Stimulated activated CD4-positive, alpha-beta T cell treated with anti-CD3 and anti-CD28 coated beads, Interleukin-4, amount 100 ng/mL, for 24 hours (primary cell): ENCODE data around the gene SMAD1.
"Not testable (repeated sequence)": the region's sequence is repeated elsewhere in the genome, so short reads cannot be mapped to it uniquely, and the experiment has no call there.

Source experiments
- DNase-seq: peaks from one replicate; pipeline ENCODE4 v3.0.0-alpha.2; 2020

The SMAD1 gene

GRCh38 chr4:145530189-145530588 lies 48.5 kb downstream of the SMAD1 start:
- no peak for DNase-seq

- DNase-seq: no peak
These were observed 49.0 kb downstream of the SMAD1 start for GRCh38 chr4:145530662-145531061.

GRCh38 chr4:145531223-145531622 lies 49.6 kb downstream of the SMAD1 start:
- no peak for DNase-seq

GRCh38 chr4:145531859-145532258 lies 50.2 kb downstream of the SMAD1 start:
- no peak for DNase-seq

GRCh38 chr4:145533001-145533400 lies 51.3 kb downstream of the SMAD1 start:
- DNase-seq: no peak

DNA sequence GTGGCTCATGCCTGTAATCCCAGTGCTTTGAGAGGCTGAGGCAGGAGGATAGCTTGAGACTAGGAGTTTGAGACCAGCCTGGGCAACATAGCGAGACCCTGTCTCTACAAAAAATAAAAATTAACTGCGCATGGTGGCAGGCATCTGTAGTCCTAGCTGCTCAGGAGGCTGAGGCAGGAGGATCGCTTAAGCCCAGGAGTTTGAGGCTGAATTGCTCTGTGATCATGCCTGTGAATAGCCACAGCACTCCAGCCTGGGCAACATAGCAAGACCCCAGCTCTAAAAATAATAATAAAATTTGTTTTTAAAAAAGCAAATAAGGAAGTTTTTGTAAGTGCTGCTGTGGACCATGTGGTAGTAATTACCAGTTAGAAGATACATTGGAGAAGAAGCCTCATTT lies 51.8 kb downstream of the SMAD1 start:
- DNase-seq: not testable (repeated sequence)

GRCh38 chr4:145533961-145534360 lies 52.3 kb downstream of the SMAD1 start:
- DNase-seq: no peak

GRCh38 chr4:145535202-145535601 lies 53.5 kb downstream of the SMAD1 start:
- no peak for DNase-seq

DNA sequence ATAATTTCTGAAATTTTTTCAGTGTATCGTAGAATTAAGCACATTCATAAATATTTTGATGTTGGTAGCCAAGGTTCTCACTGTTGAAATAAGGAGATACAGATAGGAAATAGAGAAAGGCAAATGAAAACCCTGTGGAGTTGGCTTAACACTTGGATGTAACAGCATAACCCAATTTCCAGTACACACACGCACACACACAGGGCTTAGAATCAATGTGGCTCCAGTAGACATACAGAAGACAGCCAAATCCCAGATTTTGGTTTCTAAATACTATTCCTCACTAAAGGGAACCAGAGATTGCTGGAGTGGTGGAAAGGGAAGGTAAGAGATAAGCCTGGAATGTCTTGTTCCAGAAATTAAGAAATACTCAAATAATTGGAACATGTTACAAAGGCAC lies 54.4 kb downstream of the SMAD1 start:
- no peak for DNase-seq

GRCh38 chr4:145538596-145538995 lies 56.9 kb downstream of the SMAD1 start:
- no peak for DNase-seq

GRCh38 chr4:145539671-145540070 lies 58.0 kb downstream of the SMAD1 start:
- no peak for DNase-seq

GRCh38 chr4:145540235-145540634 lies 58.6 kb downstream of the SMAD1 start:
- no peak for DNase-seq

GRCh38 chr4:145541346-145541745 lies 59.7 kb downstream of the SMAD1 start:
- DNase-seq: no peak

DNA sequence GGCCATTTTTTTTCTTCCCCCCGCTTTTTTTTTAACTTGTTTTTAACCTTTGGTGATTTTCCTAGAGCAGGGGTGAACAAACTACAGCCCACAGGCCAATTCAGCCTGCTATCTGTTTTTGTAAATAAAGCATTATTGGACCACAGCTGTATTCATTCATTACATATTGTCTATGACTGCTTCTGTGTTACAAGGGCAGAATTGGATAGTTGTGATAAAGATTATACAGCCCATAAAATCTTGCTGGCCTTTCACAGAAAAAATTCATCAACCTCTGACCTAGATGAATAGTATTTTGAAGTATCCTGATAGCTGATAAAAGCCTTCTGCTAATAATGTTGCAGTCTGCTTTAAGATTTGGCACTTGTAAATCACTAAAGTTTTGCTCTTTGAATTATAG lies 63.4 kb downstream of the SMAD1 start:
- DNase-seq: no peak

GRCh38 chr4:145545538-145546174 lies 64.0 kb downstream of the SMAD1 start:
- no peak for DNase-seq

GRCh38 chr4:145546175-145546915 lies 64.7 kb downstream of the SMAD1 start:
- no peak for DNase-seq

DNA sequence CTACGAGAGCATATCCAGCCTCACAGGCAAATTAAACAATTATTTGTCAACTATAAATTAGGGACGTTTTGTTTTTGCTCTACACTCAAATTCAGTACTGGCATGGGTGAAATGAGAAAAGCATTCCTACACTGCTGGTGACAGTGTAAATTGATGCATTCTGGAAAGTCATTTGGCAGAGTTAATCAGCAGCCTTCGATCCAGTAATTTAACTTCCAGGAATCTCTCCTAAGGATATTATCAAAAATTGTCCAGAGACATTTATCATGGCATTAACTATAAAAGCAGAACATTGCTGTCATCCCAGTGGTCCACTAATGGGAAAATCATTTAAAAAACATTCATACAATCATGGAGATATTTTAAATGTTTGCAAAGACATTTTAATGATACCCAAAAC lies 70.0 kb downstream of the SMAD1 start:
- no peak for DNase-seq

DNA sequence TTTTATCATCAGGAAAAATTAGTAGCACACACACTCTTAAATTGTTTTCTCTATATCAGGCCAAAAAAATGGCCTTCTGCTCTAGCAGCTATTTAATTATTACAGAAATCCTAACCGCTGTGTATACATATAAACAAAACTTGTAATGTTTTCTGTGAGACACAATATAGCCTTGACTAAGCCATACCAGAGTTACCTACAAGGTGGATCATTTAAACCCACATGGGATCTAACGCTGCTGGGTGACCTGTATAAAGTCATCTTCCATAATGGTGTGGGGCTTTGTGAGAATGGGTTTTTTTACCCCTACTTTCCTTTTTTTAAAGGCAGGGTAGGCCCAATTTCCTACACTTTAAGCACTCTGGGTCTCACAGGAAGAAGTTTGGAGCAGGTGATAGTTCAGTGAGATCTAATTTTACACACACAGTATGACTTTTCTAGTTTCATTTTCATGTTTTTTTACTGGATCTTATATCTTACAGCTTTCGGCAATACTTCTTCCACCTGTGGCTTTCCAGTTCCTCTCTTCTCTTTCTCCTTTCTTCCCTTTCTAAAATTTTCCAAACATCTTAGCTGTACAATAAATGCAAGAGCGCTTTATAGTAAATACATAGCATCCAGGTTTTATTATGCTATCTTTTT lies 70.6 kb downstream of the SMAD1 start:
- DNase-seq: no peak

- DNase-seq: no peak
These were observed 71.7 kb downstream of the SMAD1 start for GRCh38 chr4:145553375-145553774.

DNA sequence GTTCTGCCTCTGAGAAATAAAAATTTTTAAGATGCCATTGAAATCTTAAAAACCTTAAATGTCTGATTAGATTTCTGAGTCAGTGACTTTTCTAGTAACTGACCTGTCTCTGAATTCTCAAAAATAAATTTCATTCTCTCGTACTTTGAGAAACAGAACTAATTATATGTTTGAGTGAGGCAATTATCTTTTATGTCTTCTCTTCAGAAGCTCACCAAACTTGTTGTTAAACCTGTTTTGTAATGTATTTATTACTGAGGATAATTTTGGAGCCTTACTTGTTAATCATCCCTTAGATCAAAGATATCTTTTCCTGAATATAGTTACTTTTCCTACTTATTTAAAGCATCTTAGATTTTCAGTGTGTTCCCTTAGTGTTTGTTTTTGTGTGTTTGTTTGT lies 73.0 kb downstream of the SMAD1 start:
- no peak for DNase-seq

GRCh38 chr4:145557720-145558119 lies 76.1 kb downstream of the SMAD1 start:
- peak; percentile 66 for DNase-seq

DNA sequence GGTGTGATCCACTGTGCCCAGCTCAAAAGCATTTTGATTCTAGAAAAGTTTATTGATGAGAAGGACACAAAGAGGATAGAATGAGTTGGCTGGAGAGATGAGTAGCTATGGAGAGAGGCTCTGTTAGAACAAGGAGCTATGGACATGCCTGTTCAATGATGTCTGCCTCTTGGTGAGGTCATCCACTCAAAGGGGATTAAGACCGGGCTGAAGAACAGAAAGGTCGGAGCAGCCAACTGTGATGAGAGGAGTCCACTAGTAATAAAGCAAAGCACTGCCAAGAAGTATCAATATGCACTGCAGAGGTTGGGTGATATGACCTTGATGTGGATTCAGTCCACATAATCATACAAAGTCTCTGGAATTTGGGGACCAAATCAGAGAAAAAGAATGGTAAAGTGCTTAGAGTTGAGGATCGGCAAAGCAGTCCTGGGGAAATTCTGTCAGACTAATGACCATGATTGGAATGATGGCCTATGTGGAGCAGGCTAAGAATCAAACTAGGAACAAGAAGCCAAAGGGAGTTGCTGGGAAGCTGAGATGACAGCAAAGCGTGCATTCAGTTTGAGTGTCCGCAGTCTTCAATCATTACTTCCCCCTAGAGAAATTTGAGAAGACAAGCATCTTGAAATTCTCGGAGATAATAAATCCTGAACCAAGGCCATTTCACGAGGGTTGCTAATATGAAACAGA lies 81.8 kb downstream of the SMAD1 start:
- DNase-seq: no peak

GRCh38 chr4:145564540-145564939 lies 82.9 kb downstream of the SMAD1 start:
- DNase-seq: no peak

- no peak for DNase-seq
These were observed 83.7 kb downstream of the SMAD1 start for GRCh38 chr4:145565328-145565727.
